ENCODE results near the gene IQGAP2. TPM values are rescaled to one million over a fixed set of nuclear protein-coding genes. Genes with fewer than 3 reads are reported as not detected.
A peak's percentile ranks its signal among the peaks of the same experiment; 100 is the strongest.

Gene IQGAP2
- total and polyA plus RNA-seq, 9 of the 15 experiments (the other 6 are each of a cell fraction or from before 2014, with no cell fraction given) = 8.7 to 23.2 (median 17.4) TPM

DNA sequence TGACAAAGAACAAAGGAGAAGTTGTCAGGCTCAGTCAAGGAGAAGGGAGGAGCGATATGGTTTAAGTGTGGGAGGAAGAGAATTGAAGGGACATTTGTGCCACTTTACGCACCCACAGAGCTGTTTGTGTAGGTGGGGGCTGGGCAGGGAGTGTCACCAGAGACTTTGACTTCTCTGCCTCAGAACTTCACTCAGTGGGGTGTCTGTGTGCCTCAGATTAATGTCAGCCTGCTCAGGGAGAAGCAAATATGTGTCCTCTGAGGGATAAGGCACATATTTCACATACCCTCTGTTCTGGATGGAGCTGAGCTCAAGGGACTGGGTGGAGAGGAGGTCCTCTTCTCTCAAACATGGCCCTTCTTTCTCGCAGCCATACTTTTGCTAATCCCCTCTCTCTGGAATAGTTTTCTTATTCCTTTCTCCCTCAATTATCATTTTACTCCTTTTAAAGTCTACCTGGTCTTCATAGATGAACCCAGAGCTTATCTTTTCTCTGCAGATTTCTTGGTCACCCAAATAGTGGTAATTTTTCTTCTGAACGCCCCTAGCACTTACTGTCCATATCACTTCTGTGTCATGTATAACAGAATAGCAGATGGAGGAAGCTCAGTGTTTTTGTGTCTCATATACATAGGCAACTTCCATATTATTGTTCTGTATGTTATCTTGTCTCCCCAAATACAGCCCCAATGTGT, 77.0 kb downstream of the IQGAP2 start (continued):
- peak; percentile 73 for TF ChIP-seq TEAD4 (IDR thresholded peaks at IDR 0.05; ENCODE audit: low read length)
- no peak for TF ChIP-seq TEAD4 (CRISPR knock-in tag; IDR thresholded peaks at IDR 0.05; ENCODE audit: borderline replicate concordance)
- TF ChIP-seq, protein P1, sequence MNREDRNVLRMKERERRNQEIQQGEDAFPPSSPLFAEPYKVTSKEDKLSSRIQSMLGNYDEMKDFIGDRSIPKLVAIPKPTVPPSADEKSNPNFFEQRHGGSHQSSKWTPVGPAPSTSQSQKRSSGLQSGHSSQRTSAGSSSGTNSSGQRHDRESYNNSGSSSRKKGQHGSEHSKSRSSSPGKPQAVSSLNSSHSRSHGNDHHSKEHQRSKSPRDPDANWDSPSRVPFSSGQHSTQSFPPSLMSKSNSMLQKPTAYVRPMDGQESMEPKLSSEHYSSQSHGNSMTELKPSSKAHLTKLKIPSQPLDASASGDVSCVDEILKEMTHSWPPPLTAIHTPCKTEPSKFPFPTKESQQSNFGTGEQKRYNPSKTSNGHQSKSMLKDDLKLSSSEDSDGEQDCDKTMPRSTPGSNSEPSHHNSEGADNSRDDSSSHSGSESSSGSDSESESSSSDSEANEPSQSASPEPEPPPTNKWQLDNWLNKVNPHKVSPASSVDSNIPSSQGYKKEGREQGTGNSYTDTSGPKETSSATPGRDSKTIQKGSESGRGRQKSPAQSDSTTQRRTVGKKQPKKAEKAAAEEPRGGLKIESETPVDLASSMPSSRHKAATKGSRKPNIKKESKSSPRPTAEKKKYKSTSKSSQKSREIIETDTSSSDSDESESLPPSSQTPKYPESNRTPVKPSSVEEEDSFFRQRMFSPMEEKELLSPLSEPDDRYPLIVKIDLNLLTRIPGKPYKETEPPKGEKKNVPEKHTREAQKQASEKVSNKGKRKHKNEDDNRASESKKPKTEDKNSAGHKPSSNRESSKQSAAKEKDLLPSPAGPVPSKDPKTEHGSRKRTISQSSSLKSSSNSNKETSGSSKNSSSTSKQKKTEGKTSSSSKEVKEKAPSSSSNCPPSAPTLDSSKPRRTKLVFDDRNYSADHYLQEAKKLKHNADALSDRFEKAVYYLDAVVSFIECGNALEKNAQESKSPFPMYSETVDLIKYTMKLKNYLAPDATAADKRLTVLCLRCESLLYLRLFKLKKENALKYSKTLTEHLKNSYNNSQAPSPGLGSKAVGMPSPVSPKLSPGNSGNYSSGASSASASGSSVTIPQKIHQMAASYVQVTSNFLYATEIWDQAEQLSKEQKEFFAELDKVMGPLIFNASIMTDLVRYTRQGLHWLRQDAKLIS (CRISPR knock-in tag; IDR thresholded peaks at IDR 0.05) = 0 out of 2 replicates have a peak, but pooled peaks have one; percentile 36
- peak; percentile 80 for TF ChIP-seq TCF3 (CRISPR knock-in tag; IDR thresholded peaks at IDR 0.05)
- no peak for TF ChIP-seq PCBP1 (IDR thresholded peaks at IDR 0.05; ENCODE audit: low read depth, low read length, poor library complexity, severe bottlenecking)
- TF ChIP-seq, protein P2, sequence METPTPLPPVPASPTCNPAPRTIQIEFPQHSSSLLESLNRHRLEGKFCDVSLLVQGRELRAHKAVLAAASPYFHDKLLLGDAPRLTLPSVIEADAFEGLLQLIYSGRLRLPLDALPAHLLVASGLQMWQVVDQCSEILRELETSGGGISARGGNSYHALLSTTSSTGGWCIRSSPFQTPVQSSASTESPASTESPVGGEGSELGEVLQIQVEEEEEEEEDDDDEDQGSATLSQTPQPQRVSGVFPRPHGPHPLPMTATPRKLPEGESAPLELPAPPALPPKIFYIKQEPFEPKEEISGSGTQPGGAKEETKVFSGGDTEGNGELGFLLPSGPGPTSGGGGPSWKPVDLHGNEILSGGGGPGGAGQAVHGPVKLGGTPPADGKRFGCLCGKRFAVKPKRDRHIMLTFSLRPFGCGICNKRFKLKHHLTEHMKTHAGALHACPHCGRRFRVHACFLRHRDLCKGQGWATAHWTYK (CRISPR knock-in tag; IDR thresholded peaks at IDR 0.05) = 0 out of 2 replicates have a peak, but pooled peaks have one; percentile 22
- TF ChIP-seq, protein P3, sequence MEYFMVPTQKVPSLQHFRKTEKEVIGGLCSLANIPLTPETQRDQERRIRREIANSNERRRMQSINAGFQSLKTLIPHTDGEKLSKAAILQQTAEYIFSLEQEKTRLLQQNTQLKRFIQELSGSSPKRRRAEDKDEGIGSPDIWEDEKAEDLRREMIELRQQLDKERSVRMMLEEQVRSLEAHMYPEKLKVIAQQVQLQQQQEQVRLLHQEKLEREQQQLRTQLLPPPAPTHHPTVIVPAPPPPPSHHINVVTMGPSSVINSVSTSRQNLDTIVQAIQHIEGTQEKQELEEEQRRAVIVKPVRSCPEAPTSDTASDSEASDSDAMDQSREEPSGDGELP (CRISPR knock-in tag; IDR thresholded peaks at IDR 0.05; ENCODE audit: borderline replicate concordance) = 0 out of 2 replicates have a peak, but pooled peaks have one; percentile 21
- peak; percentile 57; the same call in 1 of the 2 replicates for TF ChIP-seq ZHX1 (conservative IDR thresholded peaks at IDR 0.05; ENCODE audit: low read length)
- TF ChIP-seq YY1 (IDR thresholded peaks at IDR 0.05; ENCODE audit: borderline replicate concordance in 1 of 3, control insufficient read depth in 1 of 3, extremely low read depth in 1 of 3, insufficient read depth in 3 of 3, insufficient read length in 1 of 3, insufficient replicate concordance in 2 of 3, low read depth in 1 of 3, low read length in 2 of 3) = peak in 1 of 3 experiments; percentile 55
- TF ChIP-seq MTA2 (IDR thresholded peaks at IDR 0.05; ENCODE audit: low read depth) = peak; percentile 57
- TF ChIP-seq ZNF445 (CRISPR knock-in tag; IDR thresholded peaks at IDR 0.05; ENCODE audit: low read depth) = no peak
